GM19438 (cell line): ENCODE data around the gene FXYD3.
"Not testable (repeated sequence)": the region's sequence is repeated elsewhere in the genome, so short reads cannot be mapped to it uniquely, and the experiment has no call there.

Experiments used
- ATAC-seq: cut with Tn5 transposase; IDR thresholded peaks from one replicate; pipeline ENCODE4 v1.9.1; 2021; ENCODE audit warnings: low read depth; ENCODE audit not compliant: unreplicated experiment

FXYD3 gene

DNA sequence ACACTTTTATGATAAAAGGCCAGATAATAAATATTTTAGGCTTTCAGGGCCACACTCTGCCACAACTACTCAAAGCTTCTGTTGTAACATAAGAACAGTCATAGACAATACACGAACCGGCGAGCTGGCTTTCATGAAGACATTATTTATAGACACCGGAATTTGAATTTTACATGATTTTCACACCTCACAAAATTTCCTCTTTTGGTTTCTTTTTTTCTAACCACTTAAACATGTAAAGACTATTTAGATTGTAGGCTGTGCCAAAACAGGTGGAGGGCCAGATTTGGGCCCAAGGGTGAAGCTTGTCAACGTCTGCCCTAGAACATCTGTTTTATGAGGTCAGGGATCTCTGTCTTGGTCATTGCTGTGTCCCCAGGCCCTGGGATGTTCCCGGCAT, 29.7 kb upstream of the FXYD3 start:
- no peak for ATAC-seq

DNA sequence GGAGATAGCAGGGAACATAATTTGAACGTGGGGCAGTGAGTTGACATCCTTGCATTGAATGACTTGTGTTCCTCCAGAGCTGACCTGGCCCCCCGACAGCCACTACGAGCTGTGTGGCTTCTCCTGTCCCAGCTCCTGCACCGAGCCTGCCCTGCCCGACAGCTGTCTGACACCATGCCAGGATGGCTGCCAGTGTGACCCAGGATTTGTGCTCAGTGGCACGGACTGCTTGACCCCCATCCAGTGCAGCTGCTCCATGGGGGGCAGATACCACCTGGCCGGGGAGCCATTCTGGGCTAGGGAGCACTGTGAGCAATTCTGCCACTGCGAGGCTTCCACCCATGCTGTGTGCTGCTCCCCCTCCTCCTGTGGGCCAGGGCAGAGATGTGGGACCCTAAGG, 29.2 kb upstream of the FXYD3 start:
- ATAC-seq, result no peak

DNA sequence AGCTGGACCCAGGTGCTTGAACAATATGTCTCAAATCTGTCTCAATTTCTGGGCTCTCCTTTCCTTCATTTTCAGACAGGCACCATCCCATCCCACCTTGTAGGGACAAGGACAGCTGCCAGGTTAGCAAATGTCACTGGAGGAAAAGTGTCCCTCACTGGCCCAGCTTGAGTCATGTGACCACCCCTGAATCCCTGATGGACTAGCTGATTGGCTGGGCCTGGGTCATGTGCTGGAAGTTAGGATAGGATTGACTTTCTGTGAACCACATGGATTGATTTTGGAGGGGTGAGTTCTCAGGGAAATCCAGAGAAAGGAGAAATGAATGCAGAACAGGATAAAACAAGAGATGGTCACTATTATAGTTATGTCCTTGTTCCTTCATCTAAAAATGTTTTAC, 28.2 kb upstream of the FXYD3 start:
- ATAC-seq, result no peak

DNA sequence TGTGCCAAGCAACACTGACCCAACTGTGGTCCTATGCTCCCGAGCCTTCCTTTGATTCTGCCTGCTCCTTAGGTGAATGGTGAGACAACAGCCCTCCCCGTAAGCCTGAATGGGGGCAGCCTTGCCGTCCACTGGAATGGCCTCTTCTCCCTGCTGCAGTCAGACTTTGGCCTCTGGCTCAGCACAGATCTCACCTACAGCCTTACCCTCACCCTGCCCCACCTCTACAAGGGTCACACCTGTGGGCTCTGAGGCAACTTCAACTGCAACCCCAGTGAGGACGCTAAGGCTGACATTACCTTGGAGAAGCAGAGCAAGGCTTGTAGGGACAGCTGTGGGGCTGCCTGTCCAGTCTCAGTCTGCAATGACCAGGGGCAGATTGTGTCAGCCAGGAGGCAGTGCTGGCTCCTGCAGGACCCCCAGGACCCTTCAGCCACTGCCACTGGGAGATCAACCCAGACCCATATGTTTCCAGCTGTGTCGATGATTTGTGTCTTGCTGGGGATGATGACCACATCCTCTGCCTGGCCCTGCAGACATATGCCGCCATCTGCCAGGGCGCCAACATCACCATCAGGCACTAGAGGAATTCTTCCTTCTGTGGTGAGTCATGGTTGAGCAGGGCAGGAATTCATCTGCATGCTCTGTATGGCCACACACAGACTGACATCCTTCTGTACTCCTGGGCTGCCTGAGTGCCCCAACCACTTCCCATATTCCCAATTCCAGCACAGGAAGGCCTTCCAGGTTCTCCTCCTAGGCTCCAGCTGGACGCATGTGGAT, 27.3 kb upstream of the FXYD3 start:
- ATAC-seq, result no peak

DNA sequence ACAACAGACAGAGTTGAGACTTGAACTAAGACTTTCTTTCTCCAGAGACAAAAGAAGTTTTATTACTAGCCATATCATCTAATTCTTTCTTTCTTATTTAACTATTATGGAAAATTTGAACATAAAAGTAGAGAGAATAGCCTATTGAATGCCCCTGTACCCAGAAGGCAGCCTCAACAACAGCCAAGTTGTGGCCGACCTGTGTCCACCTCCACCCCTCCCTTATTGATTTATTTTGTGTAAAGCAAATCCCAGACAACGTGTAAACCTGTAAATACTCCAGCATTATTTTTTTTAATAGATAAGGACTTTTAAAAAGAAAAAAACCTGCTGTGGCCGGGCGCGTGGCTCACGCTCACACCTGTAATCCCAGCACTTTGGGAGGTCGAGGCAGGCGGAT, 26.1 kb upstream of the FXYD3 start:
- ATAC-seq, result no peak

DNA sequence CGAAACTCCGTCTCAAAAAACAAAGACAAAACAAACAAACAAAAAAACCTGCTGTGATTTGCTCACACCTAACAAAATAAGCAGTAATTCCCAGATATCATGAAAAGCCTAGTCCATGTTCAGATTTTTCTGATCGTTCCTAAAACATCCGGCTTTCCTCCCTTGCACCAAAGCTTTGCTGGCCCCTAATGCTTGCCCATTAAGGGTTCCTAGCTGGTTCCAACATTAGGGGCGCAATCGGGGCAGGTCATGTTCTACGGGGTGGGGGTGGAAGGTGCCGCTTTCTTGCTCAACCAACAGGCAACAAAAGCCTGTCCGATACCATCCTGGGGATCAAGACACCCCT, 25.5 kb upstream of the FXYD3 start:
- ATAC-seq, result no peak

DNA sequence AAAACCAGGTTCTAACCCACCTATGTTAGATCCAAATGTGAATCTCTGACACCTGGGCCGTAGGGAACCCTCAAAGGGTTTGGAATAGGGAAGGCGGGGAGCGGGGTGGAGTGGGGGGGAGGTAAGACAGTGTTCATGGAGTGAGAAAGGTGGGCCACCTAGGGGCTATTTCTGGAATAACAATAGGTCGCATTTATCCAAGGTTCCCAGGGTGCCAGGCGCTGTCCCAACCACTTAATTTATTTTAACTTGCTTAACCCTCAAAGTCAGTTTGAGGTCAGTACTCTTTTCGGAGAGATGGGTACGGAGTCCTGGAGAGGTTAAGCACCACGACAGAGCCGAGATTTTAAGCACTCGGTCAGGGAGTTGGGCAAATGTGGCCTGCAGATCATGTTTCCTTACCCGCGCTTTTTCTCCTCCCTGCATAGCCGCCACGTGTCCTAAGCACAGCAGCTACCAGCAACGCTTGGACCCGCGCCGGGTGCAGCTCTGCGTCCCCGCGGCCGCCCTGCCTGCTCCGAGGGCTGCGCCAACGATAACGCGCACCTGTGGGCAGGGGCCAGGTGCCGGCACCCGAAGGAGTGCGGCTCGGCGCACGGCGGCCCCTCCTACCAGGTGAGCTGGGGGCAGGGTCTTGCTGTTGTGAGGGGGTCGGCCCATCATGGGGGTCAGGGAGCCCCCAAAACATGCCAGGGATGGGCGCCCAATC, 25.0 kb upstream of the FXYD3 start:
- ATAC-seq, result no peak

DNA sequence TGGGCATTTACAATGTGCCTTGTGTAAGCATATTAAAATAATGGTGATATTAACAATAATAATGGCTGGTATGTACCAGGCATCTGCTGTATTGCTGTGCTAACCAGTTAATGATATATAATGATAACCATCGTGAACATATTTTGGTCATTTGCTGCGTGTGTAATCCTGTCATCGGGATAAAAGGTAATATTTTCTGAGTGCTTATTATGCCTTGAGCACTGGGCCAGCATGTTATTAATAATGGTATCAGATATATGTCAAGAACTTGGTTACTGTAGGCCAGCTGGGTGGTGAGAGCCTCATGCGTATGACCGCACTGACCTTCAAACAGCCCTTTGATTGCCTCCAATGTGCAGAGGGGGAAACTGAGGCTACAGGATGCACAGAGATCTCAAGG, 22.2 kb upstream of the FXYD3 start:
- no peak for ATAC-seq

DNA sequence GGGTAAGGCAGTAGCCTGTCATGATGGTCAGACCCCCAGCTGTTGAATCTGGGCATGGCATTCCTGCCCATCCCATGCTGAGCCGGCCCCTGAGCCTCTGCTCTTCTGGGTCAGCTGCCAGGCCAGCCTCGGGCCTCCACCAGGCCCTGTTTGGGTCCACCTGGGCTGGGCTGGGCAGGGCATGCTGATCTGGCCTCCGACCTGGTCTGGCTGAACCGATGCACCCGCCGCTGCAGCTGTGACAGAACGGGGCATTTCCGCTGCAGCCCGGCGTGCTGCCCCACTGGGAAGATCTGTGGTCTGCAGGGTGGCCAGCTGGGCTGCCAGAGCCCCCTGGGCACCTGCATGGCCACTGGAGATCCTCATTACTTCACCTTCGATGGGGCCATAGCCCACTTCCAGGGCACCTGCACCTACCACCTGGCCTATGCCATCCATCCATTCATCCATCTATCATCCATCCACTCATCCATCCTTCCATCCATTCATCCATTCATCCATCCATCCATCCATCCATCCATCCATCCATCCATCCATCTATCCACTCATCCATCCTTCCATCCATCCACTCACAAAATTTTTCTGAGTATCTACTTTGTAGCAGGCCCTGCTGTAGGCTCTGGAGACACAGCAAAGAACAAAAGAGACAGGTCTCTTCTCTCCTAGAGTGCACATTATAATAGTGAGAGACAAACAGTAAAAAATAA, 21.5 kb upstream of the FXYD3 start:
- no peak for ATAC-seq

DNA sequence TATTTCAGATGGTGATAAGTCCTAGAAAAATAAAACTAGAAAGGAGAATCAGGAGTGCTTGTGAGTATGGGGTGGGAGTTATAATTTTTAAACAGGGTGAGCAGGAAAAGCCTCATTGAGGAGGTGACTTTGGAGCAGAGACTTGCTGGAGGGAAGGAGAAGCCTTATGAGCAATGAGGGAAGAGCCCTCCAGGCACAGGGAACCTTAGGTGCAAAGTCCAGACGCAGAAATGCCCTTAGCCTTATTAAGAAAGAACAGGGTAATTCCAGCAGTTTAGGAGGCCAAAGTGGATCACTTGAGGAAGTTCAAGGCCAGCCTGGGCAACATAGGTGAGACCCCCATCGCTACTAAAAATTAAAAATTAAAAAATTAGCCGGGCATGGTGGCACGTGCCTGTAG, 21.0 kb upstream of the FXYD3 start:
- no peak for ATAC-seq

DNA sequence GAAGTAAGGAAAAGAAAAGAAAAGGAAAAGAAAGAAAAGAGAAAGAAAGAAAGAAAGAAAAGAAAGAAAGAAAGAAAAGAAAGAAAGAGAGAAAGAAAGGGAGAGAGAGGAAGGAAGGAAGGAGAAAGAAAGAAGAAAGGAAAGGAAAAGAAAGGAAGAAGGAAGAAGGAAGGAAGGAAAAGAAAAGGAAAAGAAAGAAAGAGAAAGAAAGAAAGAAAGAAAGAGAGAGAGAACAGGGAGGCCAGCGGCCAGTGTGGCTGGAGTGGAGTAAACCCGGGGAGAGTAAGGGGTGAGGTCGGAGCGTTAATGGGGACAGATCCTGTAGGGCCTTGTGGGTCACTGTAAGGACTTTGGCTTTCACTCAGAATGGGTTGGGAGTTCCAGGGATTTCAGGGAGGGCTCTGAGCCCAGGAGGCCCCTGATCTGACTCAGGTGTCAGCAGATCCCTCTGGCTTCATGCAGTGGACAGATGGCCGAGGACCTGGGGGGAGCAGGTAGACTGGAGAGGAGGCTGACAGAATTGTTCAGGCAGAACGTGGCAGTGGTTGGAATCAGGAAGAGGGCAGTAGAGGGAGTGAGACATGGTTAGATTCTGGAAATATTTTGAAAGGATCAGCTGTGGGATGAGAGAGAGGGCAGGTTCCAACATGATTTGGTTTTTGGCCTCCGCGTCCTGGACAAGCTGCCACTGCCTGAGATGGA, 19.8 kb upstream of the FXYD3 start:
- ATAC-seq, result no peak

DNA sequence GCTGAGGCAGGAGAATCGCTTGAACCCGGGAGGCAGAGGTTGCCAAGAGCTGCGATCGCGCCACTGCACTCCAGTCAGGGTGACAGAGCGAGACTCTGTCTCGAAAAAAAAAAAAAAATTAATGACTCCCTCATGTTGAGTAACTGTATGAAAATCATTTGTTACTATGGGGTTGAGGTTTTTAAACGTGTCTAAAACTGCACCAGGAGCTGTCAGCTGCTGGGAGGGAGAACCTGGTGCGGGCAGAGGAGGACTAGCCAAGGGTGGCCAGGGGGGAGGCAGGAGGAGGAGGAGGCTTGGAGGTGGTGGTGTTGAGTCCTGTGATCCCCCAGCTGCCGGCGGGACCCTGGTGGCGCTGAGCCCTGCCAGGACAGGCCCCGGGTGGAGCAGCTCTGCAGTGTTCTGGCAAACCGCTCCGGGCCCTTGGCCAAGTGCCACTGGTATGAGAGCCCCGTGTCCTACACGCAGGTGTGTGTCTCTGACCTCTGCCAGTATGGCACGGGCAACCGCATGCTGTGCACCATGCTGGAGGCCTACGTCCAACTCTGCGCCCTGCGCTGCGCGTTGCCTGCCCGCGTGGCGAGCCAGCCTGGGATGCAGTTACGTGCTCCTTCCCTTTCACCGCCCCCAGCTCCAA, 17.1 kb upstream of the FXYD3 start:
- no peak for ATAC-seq

DNA sequence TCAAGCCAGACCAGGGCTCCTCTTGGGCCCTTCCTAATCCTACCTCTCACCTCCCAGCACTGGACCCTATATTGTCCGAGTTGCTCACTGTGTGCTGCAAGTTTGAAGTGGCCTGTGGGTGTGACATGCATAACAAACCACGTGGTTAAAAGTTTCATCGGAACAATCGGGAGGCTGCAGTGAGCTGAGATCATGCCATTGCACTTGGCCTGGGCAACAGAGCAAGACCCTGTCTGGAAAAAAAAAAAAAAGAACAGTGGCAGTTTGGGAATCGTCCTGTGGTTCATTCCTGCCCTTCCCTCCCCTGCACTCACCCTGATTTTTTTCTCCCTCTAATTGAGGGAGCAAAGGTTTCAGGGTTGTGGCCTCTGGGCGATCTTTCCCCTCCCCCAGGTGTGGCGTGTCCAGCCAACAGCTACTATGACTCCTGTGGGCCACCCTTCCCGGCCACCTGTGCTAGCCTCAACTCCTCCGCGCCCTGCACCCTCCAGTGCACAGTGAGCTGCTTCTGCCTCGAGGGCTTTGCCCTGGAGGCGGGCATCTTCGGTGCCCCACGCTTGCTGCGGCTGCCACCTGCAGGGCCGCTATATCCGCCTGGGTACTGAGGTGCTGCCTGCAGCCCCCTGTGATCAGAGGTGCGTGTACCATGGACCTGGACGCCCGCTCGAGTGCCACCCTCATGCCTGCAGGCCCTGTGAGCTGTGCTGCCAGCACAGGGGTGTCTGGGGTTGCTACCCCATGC, 16.3 kb upstream of the FXYD3 start:
- ATAC-seq, result no peak

DNA sequence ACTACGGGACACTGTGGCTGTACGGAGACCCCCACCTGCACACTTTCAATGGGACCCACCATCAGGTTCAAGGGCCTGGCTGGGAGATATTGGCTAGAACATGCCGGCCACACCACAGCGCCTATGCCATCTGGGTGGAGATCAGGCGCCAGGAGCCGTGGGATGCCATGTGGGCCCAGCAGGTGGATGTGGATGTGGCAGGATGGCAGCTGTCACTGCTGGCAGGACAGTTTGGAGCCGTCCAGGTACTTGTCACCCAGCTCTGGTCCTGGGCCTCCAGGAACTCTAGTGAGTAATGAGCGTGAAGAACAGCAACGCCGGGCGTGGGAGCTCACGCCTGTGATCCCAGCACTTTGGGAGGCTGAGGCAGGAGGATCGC, 15.7 kb upstream of the FXYD3 start:
- no peak for ATAC-seq

DNA sequence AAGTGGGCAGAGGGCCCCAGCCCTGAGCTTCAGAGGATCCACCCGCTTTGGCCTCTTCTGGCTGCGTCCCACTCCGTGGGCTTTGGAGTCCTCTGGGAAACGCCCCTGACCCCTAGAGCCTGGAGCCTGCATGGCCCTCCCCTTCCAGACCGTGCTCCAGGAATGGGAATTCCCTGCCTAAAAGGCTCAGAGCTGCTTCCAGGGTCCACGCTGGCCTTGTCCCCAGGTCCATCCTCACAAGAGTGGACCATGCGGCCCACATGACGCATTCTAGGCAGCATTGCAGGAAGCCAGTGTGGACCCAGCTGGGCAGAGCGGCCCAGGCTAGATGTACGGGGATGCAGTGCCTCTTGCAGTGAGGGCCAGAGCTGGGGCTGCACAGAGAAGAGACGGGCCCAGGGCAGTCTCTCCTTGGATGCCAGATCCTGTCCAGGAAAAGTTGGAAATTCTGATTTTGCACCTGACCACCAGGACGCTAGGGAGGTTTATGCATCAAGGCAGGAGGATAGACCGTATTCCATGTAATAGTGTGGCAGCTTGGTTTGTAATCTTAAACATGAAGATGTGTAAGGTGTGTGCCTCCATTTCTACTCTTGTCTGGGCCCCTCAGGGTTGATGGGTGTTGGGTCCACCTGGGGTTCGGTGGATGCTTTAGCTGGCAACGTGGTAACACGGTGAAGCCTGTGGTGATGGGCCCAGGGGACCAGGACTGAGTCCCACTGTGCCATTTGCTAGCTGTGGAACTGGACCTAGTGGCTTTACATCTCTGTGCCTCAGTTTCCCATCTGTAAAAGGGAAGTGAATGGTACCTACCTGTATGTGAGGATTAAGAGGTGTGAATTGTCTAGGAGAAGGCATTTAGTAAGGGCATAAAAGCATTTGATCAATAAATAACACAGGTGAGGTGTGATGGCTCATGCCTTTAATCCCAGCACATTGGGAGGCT, 14.8 kb upstream of the FXYD3 start:
- no peak for ATAC-seq

DNA sequence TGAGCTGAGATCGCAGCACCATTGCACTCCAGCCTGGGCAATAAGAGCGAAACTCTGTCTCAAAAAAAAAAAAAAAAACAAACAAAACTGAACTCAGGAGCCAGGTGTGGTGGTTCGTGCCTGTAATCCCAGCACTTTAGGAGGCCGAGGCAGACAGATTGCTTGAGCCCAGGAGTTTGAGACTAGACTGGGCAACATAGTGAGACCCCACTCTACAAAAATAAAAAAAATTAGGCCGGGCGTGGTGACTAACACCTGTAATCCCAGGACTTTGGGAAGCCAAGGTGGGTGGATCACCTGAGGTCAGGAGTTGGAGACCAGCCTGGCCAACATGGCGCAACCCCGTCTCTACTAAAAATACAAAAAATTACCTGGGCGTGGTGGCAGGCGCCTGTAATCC, 13.7 kb upstream of the FXYD3 start:
- ATAC-seq, result not testable (repeated sequence)

DNA sequence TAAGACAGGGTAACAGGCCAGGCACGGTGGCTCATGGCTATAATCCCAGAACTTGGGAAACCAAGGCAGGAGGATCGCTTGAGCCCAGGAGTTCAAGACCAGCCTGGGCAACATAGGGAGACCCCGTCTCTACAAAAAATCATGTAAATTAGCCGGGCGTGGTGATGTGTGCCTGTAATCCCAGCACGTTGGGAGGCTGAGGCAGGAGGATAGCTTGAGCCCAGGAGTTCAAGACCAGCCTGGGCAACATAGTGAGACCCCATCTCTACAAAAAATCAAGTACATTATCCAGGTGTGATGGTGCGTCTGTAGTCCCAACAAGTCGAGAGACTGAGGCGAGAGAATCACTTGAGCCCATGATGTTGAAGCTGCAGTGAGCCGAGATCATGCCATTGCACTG, 12.0 kb upstream of the FXYD3 start:
- not testable (repeated sequence) for ATAC-seq

DNA sequence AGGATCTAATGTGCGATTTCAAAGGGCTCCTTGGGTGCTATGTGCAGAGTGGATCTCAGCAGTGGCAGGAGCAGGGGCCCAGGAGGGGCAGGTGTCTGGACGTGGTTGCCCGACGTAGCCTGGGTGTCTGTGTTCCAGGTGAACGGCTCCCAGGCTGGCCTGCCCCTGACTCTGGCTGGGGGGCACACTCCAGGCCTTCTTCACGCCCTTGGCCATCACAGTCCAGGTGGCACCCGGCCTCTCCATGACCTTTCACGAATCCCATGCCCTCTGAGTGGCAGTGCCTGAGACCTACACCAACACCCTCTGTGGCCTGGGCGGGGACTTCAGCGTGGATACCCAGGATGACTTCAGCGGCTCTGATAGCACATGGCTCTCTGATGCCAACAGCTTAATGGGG, 11.3 kb upstream of the FXYD3 start:
- ATAC-seq, result no peak

DNA sequence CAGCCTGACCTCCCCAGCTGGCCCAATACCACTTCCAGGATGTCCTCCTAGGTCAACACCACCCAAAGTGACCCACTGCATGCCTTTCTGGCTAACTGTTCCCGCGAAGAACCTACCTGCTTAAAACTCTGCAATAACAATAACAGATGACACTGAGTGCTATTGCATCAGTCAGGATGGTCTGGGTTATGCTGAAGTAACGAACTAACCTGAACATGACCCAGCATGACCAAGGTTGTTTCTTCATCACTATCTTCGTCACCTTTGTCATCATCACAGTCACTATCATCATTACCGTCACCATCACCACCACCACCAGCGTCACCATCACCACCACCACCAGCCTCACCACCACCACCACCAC, 10.6 kb upstream of the FXYD3 start:
- no peak for ATAC-seq
